Panc1 (cell line): ENCODE data around the gene ZNF526. TPM values are rescaled to one million over a fixed set of nuclear protein-coding genes. Genes with fewer than 3 reads are reported as not detected.
"Not testable (repeated sequence)": the region's sequence is repeated elsewhere in the genome, so short reads cannot be mapped to it uniquely, and the experiment has no call there.

ENCODE experiments used
- ATAC-seq: fragments of 200-7000 bp; cut with Tn5 transposase; 2 replicates; pipeline ENCODE4 v1.9.1; 2020; ENCODE audit warnings: mild to moderate bottlenecking, moderate library complexity
- BruUV-seq: library from RNA; stranded (reverse); fragments of 400-500 nt; replicated peaks from 2 replicates; lab custom pipeline; 2021; lab: Mats Ljungman, UMichigan
- CTCF ChIA-PET: fragments of 300-600 bp; sonication (Branson Sonifier 250); formaldehyde crosslinking; loops from one replicate; lab custom pipeline; 2022; ENCODE audit warnings: antibody characterized with exemption; lab: Charles Lee
- POLR2A ChIA-PET: fragments of 300-600 bp; sonication (Branson Sonifier 250); formaldehyde crosslinking; loops from one replicate; lab custom pipeline; 2022; ENCODE audit warnings: antibody characterized with exemption; lab: Charles Lee
- DNase-seq: peaks from one replicate; pipeline ENCODE4 v3.0.0-alpha.2; 2010; ENCODE audit warnings: low read depth, low spot score
- H3K27ac ChIP-seq: 2 replicates; pipeline ENCODE4 v1.5.1; 2011; ENCODE audit warnings: mild to moderate bottlenecking, low read length, inconsistent platforms
- H3K27me3 ChIP-seq: fragments of 200-500 bp; sonication (Bioruptor generic); 2 replicates; pipeline ENCODE4 v1.6.0; 2014; ENCODE audit warnings: low read length, inconsistent platforms; ENCODE audit not compliant: control insufficient read depth, insufficient read depth
- H3K36me3 ChIP-seq: fragments of 200-500 bp; sonication (Bioruptor generic); 2 replicates; pipeline ENCODE4 v1.5.1; 2014; ENCODE audit warnings: inconsistent platforms, mild to moderate bottlenecking, low read length, moderate library complexity; ENCODE audit not compliant: control insufficient read depth, insufficient read depth
- H3K4me1 ChIP-seq: 2 replicates; pipeline ENCODE4 v1.5.1; 2011; ENCODE audit warnings: inconsistent platforms, mild to moderate bottlenecking, low read length, moderate library complexity; ENCODE audit not compliant: control insufficient read depth, insufficient read depth
- H3K4me3 ChIP-seq, 2 experiments: 2 replicates each; pipeline ENCODE4 v1.5.1; 2011 to 2012; ENCODE audit warnings: low read depth in 2 of 2, low read length in 2 of 2, mild to moderate bottlenecking in 2 of 2, inconsistent platforms in 1 of 2, moderate library complexity in 1 of 2
- H3K9me3 ChIP-seq: fragments of 200-500 bp; sonication (Bioruptor generic); 2 replicates; pipeline ENCODE4 v1.5.1; 2014; ENCODE audit warnings: low read depth, mild to moderate bottlenecking, inconsistent platforms, low read length, moderate library complexity; ENCODE audit not compliant: control insufficient read depth, insufficient read depth
- POLR2AphosphoS5 ChIP-seq: IDR thresholded peaks from 2 replicates; pipeline ENCODE4 v1.6.1; 2012; ENCODE audit warnings: mild to moderate bottlenecking, low read depth, low read length, moderate library complexity
- SIN3A ChIP-seq: IDR thresholded peaks from 2 replicates; pipeline ENCODE4 v1.6.1; 2012; ENCODE audit warnings: low read depth, mild to moderate bottlenecking, low read length, moderate library complexity, borderline replicate concordance; ENCODE audit not compliant: insufficient read depth
- TCF7L2 ChIP-seq: IDR thresholded peaks from 2 replicates; pipeline ENCODE4 v1.6.1; 2011; ENCODE audit warnings: mild to moderate bottlenecking, low read depth, low read length, inconsistent platforms
- in situ Hi-C: cut with HindIII; loops from 2 replicates; pipeline ENCODE4 v1.10.0; 2016; ENCODE audit warnings: low sequenced_read_pairs, low pct_unique_long_range_greater_than_20kb
- intact Hi-C: fragments of 100-400 bp; cut with micrococcal nuclease; formaldehyde crosslinking; loops from one replicate; pipeline ENCODE4 v1.10.0; 2022; ENCODE audit not compliant: unreplicated experiment
- total RNA-seq: library from RNA; stranded (reverse); gene quantifications from one replicate; pipeline ENCODE4 v1.2.1, GENCODE V29; 2021; ENCODE audit not compliant: unreplicated experiment
- TF ChIP-seq, protein P1 (sequence below): fragments of 450-650 bp; IDR thresholded peaks from 2 replicates; pipeline ENCODE4 v1.5.1; 2017; ENCODE audit warnings: mild to moderate bottlenecking
- TF ChIP-seq, protein P2 (sequence below), 2 experiments: IDR thresholded peaks; 2 replicates each; pipeline ENCODE4 v1.6.1; 2011 to 2012; ENCODE audit warnings: low read depth in 2 of 2, control low read depth in 1 of 2, low read length in 1 of 2, mild to moderate bottlenecking in 1 of 2, moderate library complexity in 1 of 2; ENCODE audit not compliant: insufficient read depth in 1 of 2

ZNF526 gene
- total RNA-seq, 1 experiment from 2014 or later, result 10.5 TPM

DNA sequence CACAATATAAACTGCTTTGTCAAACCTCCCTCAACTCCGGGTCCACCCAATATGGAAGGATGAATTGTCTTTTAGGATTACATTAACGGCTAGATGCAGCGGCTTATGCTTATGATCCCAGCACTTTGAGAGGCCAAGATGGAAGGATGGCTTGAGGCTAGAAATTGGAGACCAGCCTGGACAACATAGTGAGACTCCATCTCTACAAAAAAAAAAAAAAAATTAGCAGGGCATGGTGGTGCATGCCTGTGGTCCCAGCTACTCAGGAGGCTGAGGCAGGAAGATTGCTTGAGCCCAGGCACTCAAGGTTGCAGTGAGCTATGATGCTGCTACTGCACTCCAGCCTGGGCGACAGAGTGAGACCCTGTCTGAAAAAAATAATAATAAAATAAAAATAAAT lies 46.0 kb downstream of the ZNF526 start:
- BruUV-seq, H3K9me3 ChIP-seq, H3K27me3 ChIP-seq, H3K4me3 ChIP-seq, CTCF ChIA-PET, DNase-seq, intact Hi-C loops, H3K27ac ChIP-seq, POLR2A ChIA-PET, H3K36me3 ChIP-seq, ATAC-seq, in situ Hi-C loops: not testable (repeated sequence)
- peaks cover 11% of the 10 kb centered on the region for H3K4me1 ChIP-seq

DNA sequence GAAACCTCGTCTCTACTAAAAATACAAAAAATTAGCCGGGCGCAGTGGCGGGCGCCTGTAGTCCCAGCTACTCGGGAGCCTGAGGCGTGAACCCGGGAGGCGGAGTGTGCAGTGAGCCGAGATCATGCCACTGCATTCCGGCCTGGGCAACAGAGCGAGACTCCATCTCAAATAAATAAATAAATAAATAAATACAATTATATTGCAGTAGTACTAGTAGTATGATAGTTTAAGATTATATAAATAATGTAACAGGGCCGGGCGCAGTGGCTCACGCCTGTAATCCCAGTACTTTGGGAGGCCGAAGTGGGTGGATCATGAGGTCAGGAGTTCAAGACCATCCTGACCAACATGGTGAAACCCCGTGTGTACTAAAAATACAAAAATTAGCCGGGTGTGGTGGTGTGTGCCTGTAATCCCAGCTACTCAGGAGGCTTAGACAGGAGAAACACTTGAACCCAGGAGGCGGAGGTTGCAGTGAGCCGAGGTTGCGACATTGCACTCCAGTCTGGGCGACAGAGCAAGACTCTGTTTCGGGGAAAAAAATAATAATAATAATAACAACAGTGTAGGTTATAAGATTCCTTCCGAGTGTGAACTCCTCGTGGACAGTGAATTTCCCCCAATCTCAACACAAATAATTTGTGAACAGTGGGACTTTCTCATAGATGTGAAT lies 47.0 kb downstream of the ZNF526 start:
- H3K27me3 ChIP-seq, H3K9me3 ChIP-seq, intact Hi-C loops, ATAC-seq, in situ Hi-C loops, CTCF ChIA-PET, BruUV-seq, POLR2A ChIA-PET, DNase-seq, H3K36me3 ChIP-seq: not testable (repeated sequence)
- Histone ChIP-seq H3K27ac (peak overlapping the region; percentile 93), H3K4me3 (peak overlapping the region; percentile 69 to 79; a peak in 1 of 4 replicates), H3K4me1 (peaks cover 11% of the 10 kb centered on the region)

DNA sequence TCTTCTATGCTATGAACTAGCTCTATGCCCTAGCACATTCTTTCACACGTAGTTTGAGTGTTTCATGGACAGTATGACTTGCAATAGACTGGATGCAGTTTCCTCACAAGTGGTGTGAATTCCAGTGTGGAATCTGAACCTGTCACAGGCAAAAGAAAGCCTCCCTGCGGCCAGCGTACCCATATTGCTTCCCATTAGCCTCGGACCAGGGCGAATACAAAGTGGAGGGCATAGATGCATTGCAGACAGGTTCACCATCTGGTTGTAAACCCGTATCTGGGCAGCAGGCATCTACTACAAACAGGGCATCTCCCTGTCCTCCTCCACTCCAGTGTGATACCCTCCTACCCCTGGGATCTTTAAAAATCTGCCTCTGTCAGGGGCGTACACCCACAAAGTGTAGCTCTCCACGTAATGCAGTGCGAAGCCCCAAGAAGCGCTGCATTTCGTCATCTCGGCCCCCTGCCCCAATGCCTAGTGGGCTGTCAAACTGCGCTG lies 47.6 kb downstream of the ZNF526 start:
- no peaks in the 10 kb centered on the region for H3K9me3 ChIP-seq
- ATAC-seq (no peak), DNase-seq (no peak)
- in situ Hi-C loops (no loop called here), intact Hi-C loops (no loop called here)
- no peaks in the 10 kb centered on the region for H3K36me3 ChIP-seq
- peaks cover 11% of the 10 kb centered on the region for H3K4me1 ChIP-seq
- no peaks in the 10 kb centered on the region for H3K27me3 ChIP-seq
- ChIA-PET CTCF (no interaction called here), POLR2A (no interaction called here)
- peak overlapping the region; percentile 93 for H3K27ac ChIP-seq
- TSS peak; percentile 99 for BruUV-seq
- TF ChIP-seq TCF7L2, result no peak
- no peak for TF ChIP-seq SIN3A
- TF ChIP-seq, protein P1, sequence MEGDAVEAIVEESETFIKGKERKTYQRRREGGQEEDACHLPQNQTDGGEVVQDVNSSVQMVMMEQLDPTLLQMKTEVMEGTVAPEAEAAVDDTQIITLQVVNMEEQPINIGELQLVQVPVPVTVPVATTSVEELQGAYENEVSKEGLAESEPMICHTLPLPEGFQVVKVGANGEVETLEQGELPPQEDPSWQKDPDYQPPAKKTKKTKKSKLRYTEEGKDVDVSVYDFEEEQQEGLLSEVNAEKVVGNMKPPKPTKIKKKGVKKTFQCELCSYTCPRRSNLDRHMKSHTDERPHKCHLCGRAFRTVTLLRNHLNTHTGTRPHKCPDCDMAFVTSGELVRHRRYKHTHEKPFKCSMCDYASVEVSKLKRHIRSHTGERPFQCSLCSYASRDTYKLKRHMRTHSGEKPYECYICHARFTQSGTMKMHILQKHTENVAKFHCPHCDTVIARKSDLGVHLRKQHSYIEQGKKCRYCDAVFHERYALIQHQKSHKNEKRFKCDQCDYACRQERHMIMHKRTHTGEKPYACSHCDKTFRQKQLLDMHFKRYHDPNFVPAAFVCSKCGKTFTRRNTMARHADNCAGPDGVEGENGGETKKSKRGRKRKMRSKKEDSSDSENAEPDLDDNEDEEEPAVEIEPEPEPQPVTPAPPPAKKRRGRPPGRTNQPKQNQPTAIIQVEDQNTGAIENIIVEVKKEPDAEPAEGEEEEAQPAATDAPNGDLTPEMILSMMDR, result no peak
- TF ChIP-seq POLR2AphosphoS5, result no peak
- TF ChIP-seq, protein P2, sequence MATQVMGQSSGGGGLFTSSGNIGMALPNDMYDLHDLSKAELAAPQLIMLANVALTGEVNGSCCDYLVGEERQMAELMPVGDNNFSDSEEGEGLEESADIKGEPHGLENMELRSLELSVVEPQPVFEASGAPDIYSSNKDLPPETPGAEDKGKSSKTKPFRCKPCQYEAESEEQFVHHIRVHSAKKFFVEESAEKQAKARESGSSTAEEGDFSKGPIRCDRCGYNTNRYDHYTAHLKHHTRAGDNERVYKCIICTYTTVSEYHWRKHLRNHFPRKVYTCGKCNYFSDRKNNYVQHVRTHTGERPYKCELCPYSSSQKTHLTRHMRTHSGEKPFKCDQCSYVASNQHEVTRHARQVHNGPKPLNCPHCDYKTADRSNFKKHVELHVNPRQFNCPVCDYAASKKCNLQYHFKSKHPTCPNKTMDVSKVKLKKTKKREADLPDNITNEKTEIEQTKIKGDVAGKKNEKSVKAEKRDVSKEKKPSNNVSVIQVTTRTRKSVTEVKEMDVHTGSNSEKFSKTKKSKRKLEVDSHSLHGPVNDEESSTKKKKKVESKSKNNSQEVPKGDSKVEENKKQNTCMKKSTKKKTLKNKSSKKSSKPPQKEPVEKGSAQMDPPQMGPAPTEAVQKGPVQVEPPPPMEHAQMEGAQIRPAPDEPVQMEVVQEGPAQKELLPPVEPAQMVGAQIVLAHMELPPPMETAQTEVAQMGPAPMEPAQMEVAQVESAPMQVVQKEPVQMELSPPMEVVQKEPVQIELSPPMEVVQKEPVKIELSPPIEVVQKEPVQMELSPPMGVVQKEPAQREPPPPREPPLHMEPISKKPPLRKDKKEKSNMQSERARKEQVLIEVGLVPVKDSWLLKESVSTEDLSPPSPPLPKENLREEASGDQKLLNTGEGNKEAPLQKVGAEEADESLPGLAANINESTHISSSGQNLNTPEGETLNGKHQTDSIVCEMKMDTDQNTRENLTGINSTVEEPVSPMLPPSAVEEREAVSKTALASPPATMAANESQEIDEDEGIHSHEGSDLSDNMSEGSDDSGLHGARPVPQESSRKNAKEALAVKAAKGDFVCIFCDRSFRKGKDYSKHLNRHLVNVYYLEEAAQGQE (IDR thresholded peaks at IDR 0.05; ENCODE audit: insufficient read depth in 1 of 2, low read depth in 2 of 2, low read length in 1 of 2), result no peak
- H3K4me3 ChIP-seq, result peak overlapping the region; percentile 69 to 79
